ENCODE results near the gene CD19.
"Not testable (repeated sequence)": the region's sequence is repeated elsewhere in the genome, so short reads cannot be mapped to it uniquely, and the experiment has no call there.

The CD19 gene

GRCh38 chr16:28932339-28933141 lies 769 bp downstream of the CD19 start:
- DNase-seq: no peak
- in situ Hi-C loops (cut with MboI; ENCODE audit: low pct_unique_long_range_greater_than_20kb, low sequenced_read_pairs): loop anchor here (25.0 kb wide), 1 partner anchor 395 kb away; the partner anchor contains the start of gene NUPR1

- no peak for DNase-seq
- in situ Hi-C loops (cut with MboI; ENCODE audit: low pct_unique_long_range_greater_than_20kb, low sequenced_read_pairs): loop anchor here (25.0 kb wide), 1 partner anchor 396 kb away; the partner anchor contains the start of gene NUPR1
Measured at GRCh38 chr16:28933171-28933570, 1.4 kb downstream of the CD19 start.

- in situ Hi-C loops (cut with MboI; ENCODE audit: low pct_unique_long_range_greater_than_20kb, low sequenced_read_pairs): loop anchor here (25.0 kb wide), 1 partner anchor 398 kb away; the partner anchor contains the start of gene NUPR1
- no peak for DNase-seq
Measured at GRCh38 chr16:28935346-28935745, 3.6 kb downstream of the CD19 start.

GRCh38 chr16:28935924-28936783 lies 4.4 kb downstream of the CD19 start:
- peak; percentile 99 for DNase-seq
- in situ Hi-C loops (cut with MboI; ENCODE audit: low pct_unique_long_range_greater_than_20kb, low sequenced_read_pairs): loop anchor here (25.0 kb wide), 1 partner anchor 399 kb away; the partner anchor contains the start of gene NUPR1

GRCh38 chr16:28936784-28937155 lies 5.0 kb downstream of the CD19 start:
- in situ Hi-C loops (cut with MboI; ENCODE audit: low pct_unique_long_range_greater_than_20kb, low sequenced_read_pairs): loop anchor here (25.0 kb wide), 1 partner anchor 399 kb away; the partner anchor contains the start of gene NUPR1
- DNase-seq: no peak

GRCh38 chr16:28937222-28937876 lies 5.6 kb downstream of the CD19 start:
- in situ Hi-C loops (cut with MboI; ENCODE audit: low pct_unique_long_range_greater_than_20kb, low sequenced_read_pairs): loop anchor here (25.0 kb wide), 1 partner anchor 400 kb away; the partner anchor contains the start of gene NUPR1
- no peak for DNase-seq

GRCh38 chr16:28938721-28939120 lies 7.0 kb downstream of the CD19 start:
- DNase-seq: no peak
- in situ Hi-C loops (cut with MboI; ENCODE audit: low pct_unique_long_range_greater_than_20kb, low sequenced_read_pairs): loop anchor here (25.0 kb wide), 1 partner anchor 401 kb away; the partner anchor contains the start of gene NUPR1

- in situ Hi-C loops (cut with MboI; ENCODE audit: low pct_unique_long_range_greater_than_20kb, low sequenced_read_pairs): loop anchor here (25.0 kb wide), 1 partner anchor 403 kb away; the partner anchor contains the start of gene NUPR1
- DNase-seq: not testable (repeated sequence)
Measured at GRCh38 chr16:28939825-28940224, 8.1 kb downstream of the CD19 start.

- DNase-seq: no peak
- in situ Hi-C loops (cut with MboI; ENCODE audit: low pct_unique_long_range_greater_than_20kb, low sequenced_read_pairs): loop anchor here (25.0 kb wide), 1 partner anchor 406 kb away; the partner anchor contains the start of gene NUPR1
Measured at GRCh38 chr16:28943281-28943680, 11.5 kb downstream of the CD19 start.

- in situ Hi-C loops (cut with MboI; ENCODE audit: low pct_unique_long_range_greater_than_20kb, low sequenced_read_pairs): loop anchor here (25.0 kb wide), 1 partner anchor 409 kb away; the partner anchor contains the start of gene NUPR1
Measured at GRCh38 chr16:28946681-28947080, 14.9 kb downstream of the CD19 start.

GRCh38 chr16:28950648-28951409 lies 19.1 kb downstream of the CD19 start, which contains the start of gene NFATC2IP:
Gene NFATC2IP, plus strand, starts transcription at chr16:28950937. Its CDS starts 75 bp downstream, at chr16:28951012.
- in situ Hi-C loops (cut with MboI; ENCODE audit: low pct_unique_long_range_greater_than_20kb, low sequenced_read_pairs): no loop called here
- peak; percentile 100 for DNase-seq

More at GRCh38 chr16:28946681-28947080, 14.9 kb downstream of the CD19 start:
- DNase-seq: no peak

GRCh38 chr16:28951410-28951943 lies 19.7 kb downstream of the CD19 start:
- no peak for DNase-seq
- in situ Hi-C loops (cut with MboI; ENCODE audit: low pct_unique_long_range_greater_than_20kb, low sequenced_read_pairs): no loop called here

- no peak for DNase-seq
- in situ Hi-C loops (cut with MboI; ENCODE audit: low pct_unique_long_range_greater_than_20kb, low sequenced_read_pairs): no loop called here
Measured at GRCh38 chr16:28958216-28958615, 26.4 kb downstream of the CD19 start.

- DNase-seq: no peak
- in situ Hi-C loops (cut with MboI; ENCODE audit: low pct_unique_long_range_greater_than_20kb, low sequenced_read_pairs): no loop called here
Measured at GRCh38 chr16:28958836-28959235, 27.1 kb downstream of the CD19 start.

- DNase-seq: no peak
- in situ Hi-C loops (cut with MboI; ENCODE audit: low pct_unique_long_range_greater_than_20kb, low sequenced_read_pairs): no loop called here
Measured at GRCh38 chr16:28964072-28964471, 32.3 kb downstream of the CD19 start.

- no peak for DNase-seq
- in situ Hi-C loops (cut with MboI; ENCODE audit: low pct_unique_long_range_greater_than_20kb, low sequenced_read_pairs): no loop called here
Measured at GRCh38 chr16:28964496-28964895, 32.7 kb downstream of the CD19 start.

GRCh38 chr16:28967156-28967555 lies 35.4 kb downstream of the CD19 start:
- DNase-seq: no peak
- in situ Hi-C loops (cut with MboI; ENCODE audit: low pct_unique_long_range_greater_than_20kb, low sequenced_read_pairs): no loop called here

- in situ Hi-C loops (cut with MboI; ENCODE audit: low pct_unique_long_range_greater_than_20kb, low sequenced_read_pairs); DNase-seq: not testable (repeated sequence)
Measured at GRCh38 chr16:28969696-28970095, 37.9 kb downstream of the CD19 start.
